Activated CD8-positive, alpha-beta memory T cell treated with anti-CD3 and anti-CD28 coated beads, Interleukin-2, amount 10 ng/mL, durations not matched to agents 7 days and 5 days (primary cell): ENCODE results near the gene B4GALT1. TPM values are rescaled to one million over a fixed set of nuclear protein-coding genes. Genes with fewer than 3 reads are reported as not detected.
A peak's percentile ranks its signal among the peaks of the same experiment; 100 is the strongest.

Source experiments
- ATAC-seq: fragments of 150-1000 bp; cut with Tn5 transposase; one replicate; pipeline ENCODE4 v1.10.0; 2021; ENCODE audit warnings: moderate library complexity
- CTCF ChIA-PET: fragments of 350-600 bp; sonication (Branson Sonifier 250); formaldehyde crosslinking; loops from one replicate; lab custom pipeline; 2021; ENCODE audit warnings: antibody characterized with exemption; lab: Charles Lee
- DNase-seq: peaks from one replicate; pipeline ENCODE4 v3.0.0-alpha.2; 2020
- H3K27ac Mint-ChIP-seq: one replicate; pipeline ENCODE4 v1.8.0; 2021; ENCODE audit warnings: mild to moderate bottlenecking, mixed read lengths
- H3K27me3 Mint-ChIP-seq: one replicate; pipeline ENCODE4 v1.8.0; 2021; ENCODE audit warnings: mixed read lengths
- H3K36me3 Mint-ChIP-seq: one replicate; pipeline ENCODE4 v1.8.0; 2021; ENCODE audit warnings: mild to moderate bottlenecking, mixed read lengths
- H3K4me1 Mint-ChIP-seq: one replicate; pipeline ENCODE4 v1.8.0; 2021; ENCODE audit warnings: mixed read lengths
- H3K4me3 Mint-ChIP-seq: one replicate; pipeline ENCODE4 v1.8.0; 2021; ENCODE audit warnings: mild to moderate bottlenecking, moderate library complexity, mixed read lengths
- H3K9me3 Mint-ChIP-seq: one replicate; pipeline ENCODE4 v1.8.0; 2022; ENCODE audit warnings: low read depth, mixed read lengths
- total RNA-seq, 2 experiments: library from RNA; stranded (reverse); gene quantifications; one replicate each; pipeline ENCODE4 v1.2.3, GENCODE V29; 2021

B4GALT1 gene
- total RNA-seq, 2 experiments from 2014 or later: 33.8 to 35.2 TPM

DNA sequence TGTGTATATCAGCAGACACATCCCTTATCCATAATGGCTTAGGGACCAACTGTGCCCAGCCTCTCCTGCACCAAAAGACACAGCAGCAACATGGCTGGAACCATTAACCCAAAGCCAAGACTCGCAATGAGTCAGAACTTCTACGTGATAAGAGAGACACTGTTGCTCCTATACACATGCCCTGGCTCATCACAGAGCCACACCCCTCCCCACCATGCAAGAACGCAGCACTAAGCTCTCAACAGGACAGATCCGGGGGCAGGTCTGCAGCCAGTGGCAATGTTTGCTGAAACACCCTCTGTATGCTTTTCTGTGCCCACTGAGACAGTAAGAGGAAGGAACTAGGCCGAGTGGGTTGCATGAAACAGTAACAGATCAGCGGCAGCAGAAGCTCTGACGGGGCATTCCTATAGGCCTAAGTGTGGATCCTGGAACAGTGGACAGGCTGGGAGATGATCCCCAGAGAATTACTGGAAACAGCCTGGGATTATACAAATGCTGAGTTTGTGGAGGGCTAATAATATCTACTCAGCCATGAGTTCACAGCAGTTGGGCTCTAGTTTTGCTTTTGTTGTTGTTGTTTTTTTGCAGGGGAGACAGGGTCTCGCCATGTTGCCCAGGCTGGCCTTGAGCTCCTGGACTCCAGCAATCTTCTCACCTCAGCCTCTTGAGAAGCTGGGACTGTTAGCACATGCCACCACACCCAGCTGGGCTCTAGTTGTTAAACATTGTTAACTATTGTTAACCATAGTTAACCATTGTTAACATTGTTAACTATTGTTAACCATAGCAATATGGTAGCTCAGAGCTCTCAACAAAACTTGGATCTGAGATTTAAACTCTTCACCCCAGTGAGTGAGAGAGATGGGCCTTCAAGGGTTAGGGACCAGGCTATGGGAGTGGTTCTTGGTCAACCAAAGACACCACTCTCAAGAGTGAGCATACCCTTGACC, 41.0 kb downstream of the B4GALT1 start:
- CTCF ChIA-PET: interaction anchor here (1.0 kb wide), 2 partner anchors 9 to 14 kb away, joined by 3 read pairs; no protein-coding TSS in a partner anchor
- Mint-ChIP-seq H3K4me3 (no peak overlapping the region), H3K27me3 (no peaks in the 10 kb centered on the region), H3K36me3 (peaks cover 11% of the 10 kb centered on the region), H3K9me3 (no peaks in the 10 kb centered on the region), H3K4me1 (peaks cover 14% of the 10 kb centered on the region), H3K27ac (no peak overlapping the region)
- no peak for DNase-seq
- no peak for ATAC-seq

DNA sequence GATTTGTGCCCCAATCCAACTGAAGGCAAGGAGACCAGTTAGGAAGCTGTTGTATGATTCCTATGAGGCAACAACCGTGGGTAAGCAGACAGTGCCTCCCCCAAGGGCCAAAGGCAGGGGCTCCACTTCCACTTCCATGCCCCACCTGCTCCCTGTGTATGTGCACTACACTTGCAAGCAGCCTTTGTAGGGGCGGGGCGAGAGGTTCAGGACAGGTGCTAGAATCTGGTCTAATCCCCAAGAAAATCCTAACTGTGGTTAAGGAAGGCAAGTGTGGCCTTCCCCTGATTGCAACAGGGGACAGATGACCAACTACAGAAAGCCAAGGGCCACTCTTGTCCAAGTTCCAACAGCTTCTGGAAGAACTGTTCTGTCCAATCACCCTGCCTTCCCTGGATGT, 41.7 kb downstream of the B4GALT1 start:
- Mint-ChIP-seq H3K27ac (no peak overlapping the region), H3K4me3 (no peak overlapping the region), H3K27me3 (no peaks in the 10 kb centered on the region), H3K4me1 (peaks cover 11% of the 10 kb centered on the region), H3K36me3 (peaks cover 11% of the 10 kb centered on the region), H3K9me3 (no peaks in the 10 kb centered on the region)
- DNase-seq: no peak
- no peak for ATAC-seq
- CTCF ChIA-PET: no interaction called here

- DNase-seq (no peak), ATAC-seq (no peak)
- Mint-ChIP-seq H3K27ac (no peak overlapping the region), H3K4me1 (peaks cover 8% of the 10 kb centered on the region), H3K36me3 (peaks cover 8% of the 10 kb centered on the region), H3K4me3 (no peak overlapping the region), H3K27me3 (no peaks in the 10 kb centered on the region), H3K9me3 (no peaks in the 10 kb centered on the region)
- CTCF ChIA-PET: no interaction called here
Observed at GRCh38 chr9:33124751-33125381, 42.3 kb downstream of the B4GALT1 start.

GRCh38 chr9:33124046-33124445, 43.1 kb downstream of the B4GALT1 start:
- Mint-ChIP-seq H3K36me3 (peaks cover 8% of the 10 kb centered on the region), H3K9me3 (no peaks in the 10 kb centered on the region), H3K27me3 (no peaks in the 10 kb centered on the region), H3K4me1 (peaks cover 3% of the 10 kb centered on the region), H3K27ac (no peak overlapping the region), H3K4me3 (no peak overlapping the region)
- ATAC-seq (no peak), DNase-seq (no peak)
- CTCF ChIA-PET: no interaction called here

GRCh38 chr9:33123407-33124031, 43.6 kb downstream of the B4GALT1 start:
- Mint-ChIP-seq H3K9me3 (no peaks in the 10 kb centered on the region), H3K27ac (no peak overlapping the region), H3K36me3 (peaks cover 11% of the 10 kb centered on the region), H3K27me3 (no peaks in the 10 kb centered on the region), H3K4me3 (no peak overlapping the region), H3K4me1 (peaks cover 3% of the 10 kb centered on the region)
- ATAC-seq: no peak
- CTCF ChIA-PET: no interaction called here
- no peak for DNase-seq

DNA sequence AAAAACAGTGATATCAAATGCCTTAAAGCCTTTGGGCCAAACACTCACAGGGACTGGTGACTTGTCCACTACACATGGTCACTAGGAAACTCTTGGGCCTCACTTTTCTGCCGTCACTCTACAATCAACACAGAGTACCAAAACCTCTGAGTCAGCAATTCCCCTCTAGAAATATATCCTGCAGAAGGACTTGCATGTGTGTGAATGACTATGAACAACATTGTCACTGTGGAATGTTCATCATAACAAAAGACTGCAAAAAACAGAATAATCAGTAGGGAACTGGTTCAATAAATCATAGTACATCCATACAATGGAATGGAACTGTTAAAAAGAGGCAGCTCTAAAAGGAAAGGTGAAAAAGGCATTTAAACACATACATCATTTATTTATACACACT, 46.5 kb downstream of the B4GALT1 start:
- Mint-ChIP-seq H3K4me1 (peaks cover 22% of the 10 kb centered on the region), H3K36me3 (peaks cover 6% of the 10 kb centered on the region), H3K9me3 (no peaks in the 10 kb centered on the region), H3K27me3 (no peaks in the 10 kb centered on the region), H3K4me3 (no peak overlapping the region), H3K27ac (peak overlapping the region; percentile 29)
- DNase-seq (no peak), ATAC-seq (no peak)
- CTCF ChIA-PET: interaction anchor here (0.8 to 3.0 kb wide), 2 partner anchors 9 to 106 kb away, joined by 3 to 11 read pairs; no protein-coding TSS in a partner anchor

DNA sequence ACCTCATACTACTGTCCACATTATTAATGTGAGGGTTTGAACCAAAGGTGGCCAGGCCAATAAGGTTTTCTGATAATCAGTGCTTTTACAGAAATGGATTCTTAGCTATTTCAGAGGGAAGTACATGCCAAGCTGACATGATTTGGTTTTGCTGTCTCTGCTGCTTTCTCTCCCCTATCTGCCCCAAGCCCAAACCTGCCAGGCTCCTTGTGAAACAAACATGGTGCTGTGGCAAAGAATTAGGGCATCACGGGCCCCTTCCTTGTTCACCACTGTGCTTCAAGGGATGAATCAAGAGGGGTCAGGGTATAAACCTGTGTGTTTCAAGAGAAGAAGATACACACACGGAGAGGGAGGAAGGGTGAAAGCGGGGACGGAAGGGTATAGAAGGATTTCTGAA, 49.3 kb downstream of the B4GALT1 start:
- Mint-ChIP-seq H3K27me3 (no peaks in the 10 kb centered on the region), H3K9me3 (no peaks in the 10 kb centered on the region), H3K4me1 (peaks cover 25% of the 10 kb centered on the region), H3K27ac (peak overlapping the region; percentile 9), H3K4me3 (no peak overlapping the region), H3K36me3 (peaks cover 19% of the 10 kb centered on the region)
- ATAC-seq (no peak), DNase-seq (no peak)
- CTCF ChIA-PET: interaction anchor here (0.9 to 1.2 kb wide), 2 partner anchors 53 to 94 kb away, joined by 3 to 5 read pairs; no protein-coding TSS in a partner anchor

DNA sequence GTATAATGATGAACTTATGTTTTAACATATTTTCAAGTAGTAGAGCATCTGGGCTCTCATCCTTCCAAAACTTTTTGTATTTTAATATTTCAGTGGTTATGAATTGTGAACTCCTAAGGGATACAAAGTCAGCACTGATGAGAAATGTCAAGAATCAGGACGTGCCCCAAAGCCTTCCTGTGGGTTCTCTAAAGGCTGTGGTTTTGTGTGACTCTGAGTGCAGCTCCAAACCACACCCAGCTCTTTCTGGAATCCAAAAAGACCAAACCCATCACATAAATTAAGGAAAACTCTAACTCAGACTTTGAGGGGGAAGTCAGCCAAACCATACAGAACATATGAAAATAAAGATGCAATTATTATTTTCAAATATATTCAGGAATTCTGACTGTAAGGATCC, 49.8 kb downstream of the B4GALT1 start:
- Mint-ChIP-seq H3K27me3 (no peaks in the 10 kb centered on the region), H3K27ac (peak overlapping the region; percentile 70), H3K36me3 (peaks cover 24% of the 10 kb centered on the region), H3K9me3 (no peaks in the 10 kb centered on the region), H3K4me1 (peaks cover 25% of the 10 kb centered on the region), H3K4me3 (peak overlapping the region; percentile 16)
- peak; percentile 72 for ATAC-seq
- CTCF ChIA-PET: interaction anchor here (0.9 to 1.2 kb wide), 2 partner anchors 10 to 53 kb away, joined by 3 to 5 read pairs; no protein-coding TSS in a partner anchor
- DNase-seq: peak; percentile 58

- H3K4me3 Mint-ChIP-seq: peak overlapping the region; percentile 34
Observed at GRCh38 chr9:33116860-33117259, 50.3 kb downstream of the B4GALT1 start.

DNA sequence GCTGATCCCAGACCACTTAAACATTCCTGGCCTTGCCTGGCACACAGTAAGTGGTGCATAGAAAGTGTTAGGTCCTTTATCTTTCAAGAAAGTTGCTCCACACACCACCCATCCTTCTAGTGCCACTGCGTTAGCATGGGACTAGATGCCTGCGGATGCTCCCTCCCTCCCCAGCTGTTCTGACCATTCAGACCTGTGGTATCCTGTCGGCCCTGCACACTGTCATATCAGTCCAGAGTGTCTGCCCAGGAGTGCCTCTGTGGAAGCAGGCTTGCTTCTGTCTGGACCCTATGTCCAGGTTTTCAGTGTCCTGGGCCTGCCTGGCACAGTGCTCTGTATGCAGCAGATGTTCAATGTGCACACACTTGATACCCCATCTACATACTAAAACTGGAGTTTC, 52.4 kb downstream of the B4GALT1 start:
- Mint-ChIP-seq H3K27me3 (no peaks in the 10 kb centered on the region), H3K4me1 (peaks cover 22% of the 10 kb centered on the region), H3K36me3 (peaks cover 25% of the 10 kb centered on the region), H3K4me3 (no peak overlapping the region), H3K27ac (no peak overlapping the region), H3K9me3 (no peaks in the 10 kb centered on the region)
- CTCF ChIA-PET: no interaction called here
- no peak for DNase-seq
- no peak for ATAC-seq

More at GRCh38 chr9:33116860-33117259, 50.3 kb downstream of the B4GALT1 start:
- DNase-seq (no peak), ATAC-seq (peak; percentile 34)
- H3K36me3 Mint-ChIP-seq: peaks cover 24% of the 10 kb centered on the region
- no peaks in the 10 kb centered on the region for H3K27me3 Mint-ChIP-seq
- peak overlapping the region; percentile 70 for H3K27ac Mint-ChIP-seq
- CTCF ChIA-PET: interaction anchor here (0.9 to 1.2 kb wide), 2 partner anchors 10 to 54 kb away, joined by 3 to 5 read pairs; no protein-coding TSS in a partner anchor
- H3K9me3 Mint-ChIP-seq: no peaks in the 10 kb centered on the region
- H3K4me1 Mint-ChIP-seq: peaks cover 25% of the 10 kb centered on the region

DNA sequence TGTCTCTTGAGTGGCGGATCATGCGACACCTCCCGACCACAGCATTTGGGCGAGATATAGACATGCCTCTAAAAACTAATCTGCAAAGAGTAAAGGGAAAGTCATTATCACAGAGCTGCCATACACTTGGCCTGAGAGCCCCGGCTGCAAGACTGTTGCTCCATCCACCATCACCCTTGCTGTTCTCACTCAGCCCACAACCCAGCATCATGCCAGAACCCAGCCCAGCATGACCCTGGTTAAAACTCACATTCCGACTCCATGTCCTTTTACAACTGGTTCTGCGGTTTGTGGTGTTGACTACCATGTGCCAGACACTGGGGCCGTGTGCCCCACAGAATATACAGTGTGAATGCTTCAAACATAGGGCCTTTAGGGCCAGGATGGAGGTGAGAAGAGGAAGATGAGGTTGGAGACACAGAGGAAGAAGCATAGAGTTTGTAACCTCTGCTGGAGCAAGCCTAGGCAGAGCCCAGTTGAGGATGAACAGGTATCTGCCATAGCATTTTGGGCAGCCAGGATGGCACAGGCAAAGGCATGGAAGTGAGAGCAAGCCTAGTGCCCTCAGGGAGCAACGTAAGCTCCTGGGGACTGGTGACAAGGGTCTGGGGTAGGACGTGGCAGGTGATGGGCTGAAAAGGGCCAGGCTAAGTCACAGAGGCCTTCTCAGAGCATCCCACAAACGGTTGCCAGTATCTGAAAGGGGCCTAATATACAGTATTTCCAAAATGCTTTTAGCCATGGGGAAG, 53.2 kb downstream of the B4GALT1 start:
- CTCF ChIA-PET: no interaction called here
- H3K27ac Mint-ChIP-seq: peak overlapping the region; percentile 44
- H3K36me3 Mint-ChIP-seq: peaks cover 25% of the 10 kb centered on the region
- H3K27me3 Mint-ChIP-seq: no peaks in the 10 kb centered on the region
- no peak overlapping the region for H3K4me3 Mint-ChIP-seq
- no peaks in the 10 kb centered on the region for H3K9me3 Mint-ChIP-seq
- no peak for ATAC-seq
- no peak for DNase-seq
- H3K4me1 Mint-ChIP-seq: peaks cover 22% of the 10 kb centered on the region

- peak; percentile 26 for DNase-seq
- peaks cover 20% of the 10 kb centered on the region for H3K36me3 Mint-ChIP-seq
- peaks cover 11% of the 10 kb centered on the region for H3K4me1 Mint-ChIP-seq
- ATAC-seq: no peak
- no peak overlapping the region for H3K27ac Mint-ChIP-seq
- H3K9me3 Mint-ChIP-seq: no peaks in the 10 kb centered on the region
- no peaks in the 10 kb centered on the region for H3K27me3 Mint-ChIP-seq
- CTCF ChIA-PET: no interaction called here
- H3K4me3 Mint-ChIP-seq: no peak overlapping the region
Observed at GRCh38 chr9:33112094-33112493, 55.0 kb downstream of the B4GALT1 start.
